Peyer's patch (tissue), 4 donors: Measurements from ENCODE around the gene CWH43. TPM values are rescaled to one million over a fixed set of nuclear protein-coding genes. Genes with fewer than 3 reads are reported as not detected.

ENCODE experiments used
- DNase-seq, 3 donors: peaks; one replicate each; pipeline ENCODE4 v3.0.0-alpha.2; 2017 to 2019
- H3K27ac ChIP-seq, 4 donors: fragments of 200-600 bp; sonication (generic); one replicate each; pipeline ENCODE4 v1.5.1; 2016 to 2019
- H3K27me3 ChIP-seq, 2 donors: fragments of 200-600 bp; sonication (generic); one replicate each; pipeline ENCODE4 v1.5.1; 2019
- H3K36me3 ChIP-seq, 3 donors: fragments of 200-600 bp; sonication (generic); one replicate each; pipeline ENCODE4 v1.5.1; 2016 to 2019
- H3K4me1 ChIP-seq, 4 donors: fragments of 200-600 bp; sonication (generic); one replicate each; pipeline ENCODE4 v1.5.1; 2016 to 2019
- H3K4me3 ChIP-seq, 4 donors: fragments of 200-600 bp; sonication (generic); 1 replicate in 3 of 4; 2 replicates in 1 of 4; pipeline ENCODE4 v1.5.1; 2016 to 2019; ENCODE audit warnings: mild to moderate bottlenecking in 1 of 4
- H3K9me3 ChIP-seq, 4 donors: fragments of 200-600 bp; sonication (generic); one replicate each; pipeline ENCODE4 v1.5.1; 2016 to 2019; ENCODE audit warnings: mild to moderate bottlenecking in 1 of 4
- CTCF ChIP-seq, 6 experiments: fragments of 450-650 bp in 4 of 6; fragments of 200-600 bp in 2 of 6; sonication (generic) in 1 of 6; IDR thresholded peaks; one replicate each; pipeline ENCODE4 v1.5.1; 2017 to 2019; ENCODE audit warnings: antibody characterized with exemption in 6 of 6, mild to moderate bottlenecking in 3 of 6, moderate library complexity in 1 of 6
- POLR2A ChIP-seq, 2 donors: fragments of 450-650 bp; IDR thresholded peaks; one replicate each; pipeline ENCODE4 v1.5.1; 2017; ENCODE audit warnings: antibody characterized with exemption in 2 of 2, mild to moderate bottlenecking in 2 of 2, moderate library complexity in 2 of 2
- total RNA-seq, 4 donors: library from RNA; depleted of rRNA; stranded (reverse); fragments of >200 nt; gene quantifications; one replicate each; pipeline ENCODE4 v1.1.0, GENCODE V29; 2016

The CWH43 gene
- total RNA-seq, 4 donors from 2014 or later: 0.70 TPM; not detected in 3

GRCh38 chr4:48963042-48963679 is 22.9 kb upstream of the CWH43 start:
- Histone ChIP-seq H3K9me3 (no peaks in the 10 kb centered on the region), H3K4me3 (no peak overlapping the region), H3K36me3 (no peaks in the 10 kb centered on the region), H3K27ac (no peak overlapping the region), H3K27me3 (no peaks in the 10 kb centered on the region), H3K4me1 (no peaks in the 10 kb centered on the region)
- TF ChIP-seq POLR2A (IDR thresholded peaks at IDR 0.05) (no peak), CTCF (IDR thresholded peaks at IDR 0.05) (peak; percentile 85 to 99 (median 96))
- peak; percentile 56 to 85 (median 59) for DNase-seq

- no peaks in the 10 kb centered on the region for H3K27me3 ChIP-seq
- no peaks in the 10 kb centered on the region for H3K9me3 ChIP-seq
- H3K4me3 ChIP-seq: no peak overlapping the region
- DNase-seq: no peak
- H3K4me1 ChIP-seq: no peaks in the 10 kb centered on the region
- no peak for TF ChIP-seq POLR2A (IDR thresholded peaks at IDR 0.05)
- TF ChIP-seq CTCF (IDR thresholded peaks at IDR 0.05): no peak
- H3K27ac ChIP-seq: no peak overlapping the region
- no peaks in the 10 kb centered on the region for H3K36me3 ChIP-seq
Observed at GRCh38 chr4:48967101-48967500, 19.0 kb upstream of the CWH43 start.

GRCh38 chr4:48967631-48968030 is 18.4 kb upstream of the CWH43 start:
- DNase-seq: no peak
- H3K27ac ChIP-seq: no peak overlapping the region
- no peaks in the 10 kb centered on the region for H3K4me1 ChIP-seq
- no peaks in the 10 kb centered on the region for H3K36me3 ChIP-seq
- H3K27me3 ChIP-seq: no peaks in the 10 kb centered on the region
- TF ChIP-seq POLR2A (IDR thresholded peaks at IDR 0.05): no peak
- TF ChIP-seq CTCF (IDR thresholded peaks at IDR 0.05): no peak
- H3K4me3 ChIP-seq: no peak overlapping the region
- H3K9me3 ChIP-seq: no peaks in the 10 kb centered on the region

GRCh38 chr4:48968814-48969213 is 17.3 kb upstream of the CWH43 start:
- no peak overlapping the region for H3K27ac ChIP-seq
- no peaks in the 10 kb centered on the region for H3K36me3 ChIP-seq
- H3K4me3 ChIP-seq: no peak overlapping the region
- DNase-seq: no peak
- no peaks in the 10 kb centered on the region for H3K9me3 ChIP-seq
- H3K27me3 ChIP-seq: no peaks in the 10 kb centered on the region
- H3K4me1 ChIP-seq: no peaks in the 10 kb centered on the region
- TF ChIP-seq POLR2A (IDR thresholded peaks at IDR 0.05) (no peak), CTCF (IDR thresholded peaks at IDR 0.05) (no peak)

GRCh38 chr4:48970471-48970921 is 15.6 kb upstream of the CWH43 start:
- no peaks in the 10 kb centered on the region for H3K9me3 ChIP-seq
- no peaks in the 10 kb centered on the region for H3K27me3 ChIP-seq
- DNase-seq: no peak
- no peak overlapping the region for H3K27ac ChIP-seq
- H3K4me1 ChIP-seq: no peaks in the 10 kb centered on the region
- H3K36me3 ChIP-seq: no peaks in the 10 kb centered on the region
- no peak overlapping the region for H3K4me3 ChIP-seq
- no peak for TF ChIP-seq POLR2A (IDR thresholded peaks at IDR 0.05)
- TF ChIP-seq CTCF (IDR thresholded peaks at IDR 0.05): no peak
